ENCODE results near the gene A2M.
A peak's percentile ranks its signal among the peaks of the same experiment; 100 is the strongest.
"Not testable (repeated sequence)": the region's sequence is repeated elsewhere in the genome, so short reads cannot be mapped to it uniquely, and the experiment has no call there.

The A2M gene

DNA sequence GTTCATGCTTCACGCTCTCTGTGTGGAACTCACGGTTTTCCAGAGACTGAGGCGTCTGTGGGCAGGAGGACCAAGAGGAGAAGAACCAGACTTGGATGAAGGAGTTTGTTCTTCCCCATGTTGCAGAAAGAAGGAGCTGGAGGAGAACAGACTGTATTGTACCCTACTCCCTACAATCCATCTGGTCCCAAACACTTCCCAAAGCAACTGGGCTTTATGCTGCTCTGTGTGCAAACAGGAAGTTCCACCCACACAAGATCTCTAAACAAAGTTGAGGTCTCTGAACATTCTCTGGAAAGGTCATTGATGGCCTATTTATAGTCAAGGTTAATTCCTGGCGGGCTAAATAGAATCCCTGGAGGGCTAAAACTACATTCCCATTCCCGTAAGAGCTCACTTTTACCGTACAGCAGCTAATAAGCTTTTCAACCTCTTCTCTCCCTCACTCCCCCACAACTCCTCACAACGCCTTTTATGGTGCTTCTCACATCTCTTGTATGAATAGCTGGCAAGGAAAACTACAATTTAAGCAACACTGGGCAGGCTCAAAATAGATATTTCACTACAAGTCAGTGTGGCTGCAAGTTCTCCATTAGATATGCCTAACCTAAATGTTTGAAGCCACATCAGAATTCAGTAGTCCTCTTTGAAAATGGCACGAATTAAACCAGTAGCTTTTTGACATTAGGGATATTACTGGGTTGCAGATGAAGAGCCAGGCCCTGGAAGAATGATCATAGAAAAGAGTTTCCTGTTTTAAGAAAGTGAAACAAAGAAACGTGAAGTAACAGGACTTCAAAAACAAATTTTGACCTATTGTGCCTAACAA, at the start of gene A2M:
TSS of gene A2M (minus strand) at position 189 of the 829 bp plus-strand sequence. CDS start at position 119, 70 bp downstream.
- no peak for DNase-seq

DNA sequence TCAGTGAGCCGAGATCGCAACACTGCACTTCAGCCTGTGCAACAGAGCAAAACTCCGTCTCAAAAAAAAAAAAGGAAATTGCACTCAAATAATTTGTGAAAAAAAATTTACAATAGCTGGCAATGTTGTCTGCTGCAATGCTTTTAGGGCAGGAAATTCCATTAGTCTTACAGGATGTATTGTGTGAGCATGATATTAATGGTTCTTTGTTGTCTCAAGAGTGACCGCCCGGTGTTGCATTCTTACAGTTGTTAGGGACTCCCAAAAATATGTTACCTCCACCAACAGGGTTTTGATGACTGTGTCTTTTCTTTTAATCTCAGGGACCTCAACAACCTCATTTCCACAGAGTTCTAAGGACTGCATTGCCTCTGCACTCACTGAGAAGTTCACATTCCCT, 47.7 kb upstream of the A2M start:
- no peak for DNase-seq

DNA sequence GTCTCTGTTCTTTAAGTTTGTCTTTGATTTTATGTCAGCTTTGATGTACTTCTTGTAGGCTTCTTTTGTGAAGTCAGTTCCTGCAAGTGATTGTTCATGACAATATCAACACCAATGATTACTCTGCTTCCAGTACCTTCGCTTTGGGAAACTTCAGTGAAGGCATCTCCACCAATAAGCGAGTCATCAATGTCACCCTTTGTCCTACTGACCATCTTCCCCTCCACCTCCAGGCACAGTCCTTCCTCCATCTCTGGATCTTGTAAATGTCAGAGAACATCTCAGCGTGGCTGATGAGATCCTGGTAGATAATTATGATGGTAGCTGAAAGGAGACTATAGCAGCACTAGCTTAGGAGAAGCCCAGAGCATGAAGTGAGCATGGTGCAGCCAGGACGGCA, 40.4 kb upstream of the A2M start:
- DNase-seq, result no peak

DNA sequence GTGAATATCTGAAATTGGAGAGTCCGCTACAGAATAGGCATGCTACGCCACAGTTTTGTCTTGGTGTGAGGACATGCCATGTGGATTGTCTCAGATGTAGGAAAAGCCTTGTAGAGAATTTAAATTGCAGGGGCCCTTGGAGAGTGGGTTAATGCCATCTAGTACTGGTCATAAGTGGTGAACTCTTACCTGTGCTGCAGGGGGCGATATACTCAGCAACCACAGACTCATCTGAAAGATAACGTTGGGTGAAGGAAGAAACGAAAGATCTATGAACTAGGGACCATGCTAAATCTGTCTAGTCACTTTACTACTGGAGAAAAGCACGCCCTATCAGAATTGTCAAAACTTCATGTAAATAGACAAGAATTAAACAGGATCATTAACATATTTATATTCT, 33.7 kb upstream of the A2M start:
- peak; percentile 32 to 35 for DNase-seq

DNA sequence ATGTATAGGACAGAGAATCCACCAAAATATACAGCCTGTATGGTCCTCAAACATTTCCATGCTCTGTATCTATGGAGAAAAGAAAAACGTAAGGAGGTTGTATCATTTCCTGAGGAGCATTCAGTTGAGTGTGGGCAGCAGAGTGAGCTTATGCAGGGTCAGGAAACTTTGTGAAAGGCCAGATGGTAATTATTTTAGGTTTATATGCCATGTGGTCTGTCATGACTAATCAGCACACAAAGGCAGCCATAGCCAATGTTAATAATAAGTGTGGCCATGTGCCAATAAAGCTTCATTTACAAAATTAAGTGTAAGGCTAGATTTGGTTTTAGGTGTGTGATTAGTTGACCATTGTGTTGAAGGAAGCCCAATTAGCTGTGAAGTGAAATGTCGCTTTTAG, 33.2 kb upstream of the A2M start:
- no peak for DNase-seq

DNA sequence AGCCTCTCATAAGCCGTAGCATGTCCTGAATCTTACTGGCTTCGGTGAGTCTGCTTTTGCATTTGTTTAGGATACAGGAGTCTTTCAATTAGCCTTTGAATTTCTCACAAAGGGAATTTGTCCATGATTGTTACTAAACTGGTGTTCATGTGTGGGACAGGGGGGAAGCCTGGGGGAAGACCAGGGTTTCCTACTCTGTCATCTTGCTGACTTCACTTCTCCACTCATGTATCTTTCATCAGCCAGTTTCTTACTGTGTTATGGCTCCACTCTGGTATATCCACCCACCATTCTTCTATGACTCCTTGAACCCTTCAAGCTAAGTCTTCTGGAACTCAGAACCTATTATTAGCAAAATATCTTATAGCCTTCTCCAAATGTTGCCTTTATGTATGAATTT, 31.7 kb upstream of the A2M start:
- no peak for DNase-seq

DNA sequence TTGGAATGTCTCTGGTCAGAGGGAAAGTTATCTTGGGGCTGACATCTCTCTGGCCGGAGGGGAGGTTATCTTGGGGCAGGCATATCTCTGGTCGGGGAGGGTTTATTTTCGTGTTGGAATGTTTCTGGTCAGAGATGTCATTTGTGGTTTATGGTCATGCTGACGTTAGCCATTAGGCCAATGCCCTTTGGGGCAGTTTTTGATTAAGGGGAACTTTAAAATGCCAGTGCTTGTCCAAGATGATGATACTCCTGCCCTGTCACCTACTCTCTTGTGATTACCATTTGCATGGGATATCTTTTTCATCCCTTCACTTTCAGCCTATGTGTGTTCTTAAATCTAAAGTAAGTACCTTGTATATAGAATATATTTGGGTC, 29.0 kb upstream of the A2M start:
- no peak for DNase-seq

DNA sequence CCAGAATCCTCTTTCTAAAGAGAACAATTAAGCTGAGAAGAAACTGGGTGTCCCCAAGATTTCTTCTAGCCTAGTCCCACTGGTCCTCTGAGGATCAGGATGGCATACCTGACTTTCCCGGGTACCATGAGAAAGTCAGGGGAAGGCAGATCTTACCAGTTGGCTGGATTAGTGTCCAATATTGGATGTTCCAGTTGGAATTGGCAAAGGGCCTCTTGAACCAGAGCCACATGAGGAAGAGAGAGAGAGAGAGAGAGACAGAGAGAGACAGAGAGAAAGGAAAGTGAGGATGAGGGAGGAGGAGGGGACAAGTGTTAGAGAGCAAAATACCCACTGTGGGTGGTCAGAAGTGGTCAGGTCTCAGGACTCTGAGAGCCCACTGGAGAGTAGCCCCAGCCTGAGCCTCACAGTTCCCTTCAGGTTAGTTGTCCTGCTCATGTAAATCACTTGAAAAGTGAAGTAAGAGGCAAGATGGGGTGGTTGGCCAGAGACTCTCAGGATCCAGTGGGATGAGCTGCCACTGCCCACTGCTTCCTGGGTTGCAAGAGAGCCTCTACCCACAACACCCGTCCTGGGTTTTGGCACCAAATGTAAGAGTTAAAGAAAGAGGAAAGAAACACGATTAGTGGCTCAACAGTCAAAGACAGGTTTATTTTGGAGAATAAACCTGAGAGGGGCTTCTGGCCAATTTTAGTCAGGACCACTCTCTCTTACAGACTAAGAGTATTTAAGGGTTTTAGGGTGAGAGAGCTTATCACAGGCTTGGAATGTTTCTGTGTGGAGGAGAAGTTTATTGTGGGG, 28.4 kb upstream of the A2M start:
- DNase-seq, result no peak

DNA sequence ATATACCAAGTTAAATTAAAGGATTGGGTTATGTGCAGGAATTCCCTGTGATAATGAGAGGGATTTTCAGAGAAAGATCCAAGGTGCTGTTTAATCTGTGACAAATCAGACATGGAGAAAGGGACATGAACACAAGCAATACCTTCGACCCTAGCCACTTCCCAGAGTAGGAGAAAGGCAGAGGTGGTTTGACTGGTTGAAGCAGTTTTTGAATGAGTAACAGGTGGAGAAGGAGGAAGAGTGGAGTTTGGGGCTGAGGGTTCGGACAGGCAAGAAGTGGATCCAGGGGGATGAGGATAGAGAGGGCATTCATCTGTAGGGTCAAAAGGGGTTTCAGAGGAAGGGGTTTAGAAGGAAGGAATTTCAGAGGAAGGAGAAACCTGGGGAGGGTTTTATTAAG, 27.4 kb upstream of the A2M start:
- no peak for DNase-seq

DNA sequence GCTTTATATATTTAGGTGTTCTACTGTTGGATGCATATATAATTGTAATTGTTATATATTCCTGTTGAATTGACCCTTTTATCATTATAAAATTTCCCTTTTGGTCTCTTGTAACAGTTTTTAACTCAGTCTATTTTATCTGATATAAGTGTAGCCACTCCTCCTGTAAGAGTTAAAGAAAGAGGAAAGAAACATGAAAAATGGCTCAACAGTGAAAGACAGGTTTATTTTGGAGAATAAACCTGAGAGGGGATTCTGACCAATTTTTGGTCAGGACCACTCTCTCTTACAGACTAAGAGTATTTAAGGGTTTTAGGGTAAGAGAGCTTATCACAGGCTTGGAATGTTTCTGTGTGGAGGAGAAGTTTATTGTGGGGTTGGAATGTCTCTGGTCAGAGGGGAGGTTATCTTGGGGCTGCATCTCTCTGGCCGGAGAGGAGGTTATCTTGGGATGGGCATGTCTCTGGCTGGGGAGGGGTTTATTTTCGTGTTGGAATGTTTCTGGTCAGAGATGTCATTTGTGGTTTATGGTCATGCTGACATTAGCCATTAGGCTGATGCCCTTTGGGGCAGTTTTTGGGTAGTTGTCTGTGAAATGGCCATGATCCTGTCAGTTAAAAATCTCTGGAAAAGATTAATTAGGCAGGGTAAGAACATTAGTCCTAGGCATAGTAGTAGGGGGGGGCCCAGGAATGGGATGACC, 24.0 kb upstream of the A2M start:
- DNase-seq, result not testable (repeated sequence)

DNA sequence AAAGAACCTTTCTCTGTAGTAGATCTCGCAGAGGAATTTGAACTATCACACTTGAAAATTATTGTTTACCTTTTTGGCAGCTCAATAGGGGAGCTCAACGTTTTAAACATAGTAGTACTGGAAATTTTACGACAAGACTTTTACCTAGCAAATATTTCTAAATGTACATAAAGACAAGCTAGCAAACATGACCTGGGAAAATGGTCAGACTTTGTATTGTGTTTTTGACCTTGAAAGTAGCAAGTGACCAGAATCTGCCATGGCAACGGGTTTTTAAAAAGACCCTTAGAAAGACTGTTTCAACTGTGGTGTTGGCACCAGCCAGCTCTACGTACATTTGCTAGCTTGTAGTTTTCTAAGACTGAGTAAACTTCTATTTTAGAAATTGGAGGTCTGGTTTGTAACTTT, 20.2 kb upstream of the A2M start:
- DNase-seq, result no peak

DNA sequence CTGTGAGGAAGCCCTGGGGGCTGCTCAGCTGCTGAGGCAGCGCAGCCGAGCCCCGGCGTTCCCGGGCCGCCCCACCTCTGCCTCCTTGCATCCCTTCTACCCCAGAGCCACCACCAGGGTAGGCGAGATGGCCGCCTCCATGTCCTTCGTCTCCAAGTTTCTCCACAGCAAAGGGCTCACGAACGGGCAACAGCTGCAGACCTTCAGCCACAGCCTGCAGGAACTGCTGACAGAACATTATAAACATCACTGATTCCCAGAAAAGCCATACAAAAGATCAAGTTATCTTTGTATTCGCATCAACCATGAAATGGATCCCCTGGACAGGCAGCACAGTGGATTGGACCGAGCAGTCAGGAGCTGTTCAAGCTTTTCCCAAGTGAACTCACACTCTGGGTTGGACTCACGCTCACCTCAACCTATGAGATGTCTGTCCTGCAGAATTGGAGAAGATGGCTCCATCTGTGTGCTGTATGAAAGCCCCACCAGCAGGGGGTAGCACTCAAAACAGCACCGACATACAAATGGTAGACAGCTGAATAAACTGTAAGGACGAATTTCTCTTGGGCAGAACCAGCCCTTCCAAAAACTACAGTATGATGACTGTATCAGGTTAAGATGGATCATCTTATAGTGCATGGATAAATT, 19.4 kb upstream of the A2M start:
- DNase-seq, result no peak

DNA sequence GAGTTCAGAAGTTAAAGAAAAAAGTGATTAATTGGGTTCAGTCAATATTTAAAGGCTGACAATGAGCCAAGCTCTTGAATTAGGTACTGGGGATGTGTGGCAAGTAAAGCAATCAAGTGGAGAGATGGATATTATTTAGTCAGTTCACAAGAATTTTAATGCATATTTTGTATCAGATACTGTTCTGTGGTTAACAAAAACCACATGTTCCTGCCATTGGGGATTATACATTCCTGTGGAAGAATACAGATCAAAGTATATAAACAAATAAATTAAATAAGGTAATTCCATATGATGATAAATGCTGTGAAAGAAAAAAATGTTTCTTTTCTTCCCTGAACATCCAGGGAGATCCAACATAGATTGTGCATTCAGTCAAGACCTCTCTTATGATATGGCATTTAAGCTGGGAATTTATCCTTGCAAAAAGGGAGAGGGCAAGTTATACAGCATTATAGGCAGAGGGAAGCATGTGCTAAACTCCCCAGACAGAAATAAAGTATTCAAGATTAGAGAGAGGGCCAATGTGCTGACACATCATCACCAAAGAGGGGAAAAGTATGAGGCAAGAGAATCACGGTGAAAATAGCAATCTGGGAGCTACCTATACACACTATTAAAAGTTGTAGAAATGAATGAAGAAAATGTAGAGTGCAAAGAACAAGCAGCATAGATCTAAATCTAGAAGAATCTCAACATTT, 17.6 kb upstream of the A2M start:
- DNase-seq, result no peak

DNA sequence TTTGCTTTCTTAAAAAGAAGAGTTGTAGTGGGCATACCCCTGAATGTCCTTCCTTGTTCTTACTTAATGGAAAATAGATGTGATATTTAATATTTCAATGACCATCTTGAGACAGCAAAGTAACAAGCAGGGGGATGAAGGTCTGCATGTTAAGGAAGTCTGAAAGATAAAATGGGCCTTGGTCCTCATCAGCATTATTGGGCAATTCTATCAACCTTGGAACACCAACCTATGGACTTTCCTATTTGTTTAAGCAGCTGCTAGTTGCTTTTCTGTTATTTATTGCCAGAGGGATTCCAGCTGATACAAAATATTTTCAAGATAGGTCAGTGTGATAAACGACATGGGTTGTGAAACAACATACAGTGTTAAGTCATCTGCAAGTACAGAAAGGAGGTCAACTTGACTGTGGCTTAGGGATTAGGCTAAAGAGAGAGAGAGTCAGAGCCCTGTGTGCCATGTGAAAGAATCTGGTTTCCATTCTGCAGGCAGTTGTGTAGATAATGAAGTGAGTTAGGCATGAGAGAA, 16.4 kb upstream of the A2M start:
- no peak for DNase-seq

DNA sequence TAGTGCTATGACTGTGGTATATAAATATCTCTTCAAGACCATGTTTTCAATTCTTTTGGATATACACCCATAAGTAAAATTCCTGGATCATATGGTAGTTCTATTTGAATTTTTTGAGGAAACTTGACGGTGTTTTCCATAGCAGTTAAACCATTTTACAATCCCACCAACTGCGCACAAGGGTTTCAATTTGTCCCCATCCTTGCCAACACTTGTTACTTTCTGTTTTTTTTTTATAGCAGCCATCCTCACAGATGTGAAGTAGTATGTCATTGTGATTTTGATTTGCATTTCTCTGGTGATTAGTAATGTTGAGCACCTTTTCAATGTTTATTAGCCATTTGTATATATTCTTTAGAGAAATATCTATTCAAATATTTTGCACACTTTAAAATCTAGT, 14.5 kb upstream of the A2M start:
- DNase-seq, result no peak

DNA sequence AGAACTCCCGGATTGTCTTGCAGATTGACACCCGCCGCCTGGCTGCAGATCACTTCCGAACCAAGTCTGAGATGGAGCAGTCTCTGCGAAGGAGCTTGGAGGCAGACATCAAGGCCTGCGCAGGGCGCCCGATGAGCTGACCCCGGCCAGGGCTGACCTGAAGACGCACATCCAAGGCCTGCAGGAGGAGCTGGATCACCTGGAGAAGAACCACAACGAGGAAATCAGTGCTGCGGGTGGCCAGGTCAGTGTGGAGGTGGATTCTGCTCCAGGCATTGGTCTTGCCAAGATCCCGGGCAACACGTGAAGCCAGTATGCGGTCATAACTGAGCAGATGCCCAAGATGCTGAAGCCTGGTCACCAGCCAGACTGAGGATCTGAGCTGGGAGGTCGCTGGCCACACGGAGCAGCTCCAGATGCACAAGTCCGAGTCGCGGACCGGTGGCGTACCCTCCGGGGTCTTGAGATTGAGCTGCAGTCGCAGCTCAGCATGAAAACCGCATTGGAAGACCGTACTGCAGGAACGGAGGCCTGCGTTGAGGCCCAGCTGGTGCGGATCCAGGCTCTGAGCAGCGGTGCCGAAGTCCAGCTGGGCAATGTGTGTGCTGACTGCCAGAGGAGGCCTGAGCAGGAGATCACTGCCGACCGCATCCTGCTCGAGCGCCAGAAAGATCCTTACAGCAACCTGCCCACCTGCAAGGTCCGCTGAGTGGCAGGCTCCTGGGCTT, 12.4 kb upstream of the A2M start:
- no peak for DNase-seq

DNA sequence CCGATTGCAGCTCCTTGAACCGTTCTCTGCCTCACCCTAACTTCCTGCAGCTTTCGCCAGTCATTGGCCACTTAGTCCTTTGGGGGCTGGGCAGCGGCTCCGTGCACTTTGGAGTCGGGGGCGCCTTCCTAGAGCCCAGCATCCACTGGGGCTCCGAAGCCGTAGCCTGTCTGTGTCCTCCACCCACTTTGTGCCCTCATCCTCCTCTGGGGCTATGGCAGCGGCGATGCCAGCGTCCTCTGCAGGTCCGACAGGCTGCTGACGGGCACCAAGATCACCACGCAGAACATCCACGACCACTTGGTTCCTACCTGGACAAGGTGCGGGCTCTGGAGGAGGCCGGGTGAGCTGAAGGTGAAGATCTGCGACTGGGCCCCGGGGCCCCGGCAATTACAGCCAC, 11.8 kb upstream of the A2M start:
- no peak for DNase-seq

DNA sequence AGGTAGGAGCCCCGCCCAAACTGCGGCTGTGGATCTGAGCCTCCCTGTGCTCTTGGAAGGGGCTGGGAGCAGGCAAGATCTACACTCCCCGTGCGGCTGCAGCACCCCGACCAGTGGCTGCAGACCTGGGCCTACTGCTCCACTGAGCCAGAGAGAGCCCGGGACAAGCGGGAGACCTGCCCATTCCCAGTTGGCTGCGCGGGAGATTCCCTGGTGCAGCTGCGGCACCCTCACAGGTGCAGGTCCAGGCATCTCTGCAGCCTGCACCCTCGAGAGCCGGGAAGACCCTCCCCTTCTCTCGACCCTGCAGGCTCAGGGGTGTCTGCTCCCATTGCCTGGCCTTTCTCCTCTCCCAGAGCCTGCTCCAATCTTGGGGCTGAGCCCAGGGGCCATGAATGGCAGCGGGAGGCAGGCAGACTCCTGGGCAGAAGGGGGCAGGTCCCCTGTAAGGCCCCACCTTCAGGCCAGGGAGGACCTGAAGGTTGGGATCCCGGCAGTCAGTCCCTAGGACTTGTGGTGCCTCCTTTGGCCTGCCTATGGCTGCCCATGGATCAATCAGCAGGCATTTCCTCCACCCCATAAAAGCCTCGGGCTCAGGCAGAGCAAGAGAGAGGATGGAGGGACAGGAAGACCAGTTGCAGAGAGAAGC, 8.8 kb upstream of the A2M start:
- no peak for DNase-seq

DNA sequence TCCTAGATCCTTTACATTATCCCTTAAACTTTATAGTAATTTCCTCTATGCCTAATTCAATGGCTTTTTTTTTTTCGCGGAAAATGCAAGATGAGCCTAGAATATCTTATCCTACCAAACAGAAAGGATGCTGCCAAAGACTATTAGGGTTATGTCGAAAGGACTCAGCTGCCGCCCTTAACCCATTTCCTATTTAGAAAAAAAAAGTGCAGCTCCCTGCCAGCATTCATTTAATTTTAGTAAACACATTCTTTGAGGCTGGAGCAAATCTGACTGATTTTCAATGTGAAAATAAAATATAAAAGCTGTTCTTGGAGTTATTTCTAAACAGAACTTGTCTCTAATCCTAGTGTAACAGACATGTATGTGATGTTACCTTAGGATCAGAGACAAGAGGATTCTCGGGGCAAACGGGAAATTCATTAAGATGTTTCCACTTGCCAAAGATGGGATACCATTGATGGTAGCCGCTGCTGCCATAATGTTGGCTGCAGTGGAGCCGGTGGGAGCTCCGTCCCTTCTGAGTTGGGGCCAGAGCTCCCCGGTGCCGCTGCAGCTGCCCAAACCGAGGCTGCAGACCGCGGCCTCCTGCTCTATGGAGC, 8.2 kb upstream of the A2M start:
- DNase-seq, result no peak

DNA sequence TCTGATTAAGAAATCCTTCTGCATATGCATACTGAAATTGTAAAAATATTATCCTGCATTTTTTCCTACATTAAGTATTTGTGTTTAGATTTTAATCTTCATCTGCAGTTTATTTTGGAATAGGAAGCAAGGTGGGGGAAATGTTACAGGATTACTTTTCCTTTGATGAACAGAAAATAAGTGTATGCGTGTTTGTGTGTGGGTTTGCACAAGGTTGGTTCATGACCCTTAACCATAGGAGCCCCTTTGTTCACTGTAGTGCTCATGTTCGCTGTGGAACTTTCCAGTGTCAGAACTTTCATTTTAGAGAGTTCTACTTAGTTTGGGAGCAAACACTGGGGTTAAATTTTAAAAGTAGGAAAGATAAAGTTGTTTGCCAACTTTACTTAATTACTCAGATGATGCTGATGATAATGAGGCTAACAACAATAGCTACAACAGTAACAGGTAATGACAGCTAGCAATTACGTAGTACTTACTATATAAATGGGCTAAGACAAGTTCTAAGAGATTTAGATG, 6.4 kb upstream of the A2M start:
- DNase-seq, result no peak
